ENCODE data around the gene CFAP74.

DNA sequence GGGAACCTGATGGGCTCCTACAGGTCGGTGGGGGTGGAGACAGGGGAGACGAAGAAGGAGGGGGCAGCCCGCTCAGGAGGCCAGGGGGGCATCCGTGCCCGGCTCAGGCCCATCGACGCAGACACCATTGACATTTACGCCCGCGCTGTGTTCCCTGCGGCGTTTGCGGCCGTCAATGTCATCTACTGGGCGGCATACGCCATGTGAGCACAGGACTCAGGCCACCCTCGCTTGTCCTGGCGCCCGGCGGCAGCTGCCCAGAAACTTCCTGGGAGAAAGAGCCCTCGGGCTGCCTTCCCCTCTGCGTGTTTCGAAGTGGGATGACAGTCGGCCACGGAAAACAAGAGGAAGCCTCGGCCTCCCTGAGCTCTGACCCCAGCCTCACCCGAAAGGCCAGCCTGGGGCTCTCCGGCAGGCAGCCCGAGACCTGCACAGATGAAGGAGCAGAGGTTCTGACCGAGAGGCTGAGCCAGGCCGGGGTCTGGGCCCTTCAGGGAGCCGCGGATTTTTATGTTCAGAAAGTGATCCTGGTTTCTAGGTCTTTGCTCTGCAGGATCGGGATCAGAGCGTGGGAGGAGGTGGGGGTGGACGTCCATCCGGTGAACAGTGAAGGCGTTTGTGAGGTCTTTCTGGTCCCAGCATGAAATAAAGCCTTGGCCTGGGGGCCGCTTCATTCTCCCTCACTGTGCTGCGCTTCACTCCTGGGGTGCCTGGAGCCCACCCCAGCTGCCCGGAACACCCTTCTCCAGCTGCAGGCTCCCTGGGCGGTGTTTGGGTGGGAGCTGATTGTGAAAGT lies 26.7 kb upstream of the CFAP74 start:
- TF ChIP-seq, protein P1, sequence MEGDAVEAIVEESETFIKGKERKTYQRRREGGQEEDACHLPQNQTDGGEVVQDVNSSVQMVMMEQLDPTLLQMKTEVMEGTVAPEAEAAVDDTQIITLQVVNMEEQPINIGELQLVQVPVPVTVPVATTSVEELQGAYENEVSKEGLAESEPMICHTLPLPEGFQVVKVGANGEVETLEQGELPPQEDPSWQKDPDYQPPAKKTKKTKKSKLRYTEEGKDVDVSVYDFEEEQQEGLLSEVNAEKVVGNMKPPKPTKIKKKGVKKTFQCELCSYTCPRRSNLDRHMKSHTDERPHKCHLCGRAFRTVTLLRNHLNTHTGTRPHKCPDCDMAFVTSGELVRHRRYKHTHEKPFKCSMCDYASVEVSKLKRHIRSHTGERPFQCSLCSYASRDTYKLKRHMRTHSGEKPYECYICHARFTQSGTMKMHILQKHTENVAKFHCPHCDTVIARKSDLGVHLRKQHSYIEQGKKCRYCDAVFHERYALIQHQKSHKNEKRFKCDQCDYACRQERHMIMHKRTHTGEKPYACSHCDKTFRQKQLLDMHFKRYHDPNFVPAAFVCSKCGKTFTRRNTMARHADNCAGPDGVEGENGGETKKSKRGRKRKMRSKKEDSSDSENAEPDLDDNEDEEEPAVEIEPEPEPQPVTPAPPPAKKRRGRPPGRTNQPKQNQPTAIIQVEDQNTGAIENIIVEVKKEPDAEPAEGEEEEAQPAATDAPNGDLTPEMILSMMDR (conservative IDR thresholded peaks at IDR 0.05; ENCODE audit: low read depth, low read length) = no peak
- TF ChIP-seq EZH2phosphoT487 (IDR thresholded peaks at IDR 0.05; ENCODE audit: borderline replicate concordance, low read length) = no peak

All from PC-3 (cell line).